PFSK-1 (cell line): ENCODE results near the gene SNX7.

ENCODE experiments used
- FOXP2 ChIP-seq: optimal IDR thresholded peaks from 2 replicates; pipeline ENCODE3; 2011; ENCODE audit warnings: borderline replicate concordance, control low read depth, inconsistent platforms; ENCODE audit not compliant: insufficient read depth; ENCODE audit errors: extremely low read length, extremely low read depth
- POLR2AphosphoS5 ChIP-seq: IDR thresholded peaks from 2 replicates; pipeline ENCODE4 v1.6.1; 2012; ENCODE audit warnings: low read depth, mild to moderate bottlenecking, control low read depth, low read length, moderate library complexity
- SIN3A ChIP-seq: IDR thresholded peaks from 2 replicates; pipeline ENCODE4 v1.6.1; 2012; ENCODE audit warnings: mild to moderate bottlenecking, low read length, moderate library complexity, borderline replicate concordance; ENCODE audit not compliant: insufficient read depth
- TAF1 ChIP-seq: IDR thresholded peaks from 2 replicates; pipeline ENCODE4 v1.6.1; 2012; ENCODE audit warnings: low read length, control low read depth, borderline replicate concordance; ENCODE audit not compliant: insufficient read depth
- TF ChIP-seq, protein P1 (sequence below), 2 experiments: IDR thresholded peaks; 2 replicates each; pipeline versions ENCODE4 v1.6.1 to v1.8.0; 2011 to 2012; ENCODE audit warnings: low read depth in 2 of 2, low read length in 2 of 2, control low read depth in 1 of 2, inconsistent platforms in 1 of 2, mild to moderate bottlenecking in 1 of 2, moderate library complexity in 1 of 2; ENCODE audit not compliant: insufficient read depth in 1 of 2

The SNX7 gene

DNA sequence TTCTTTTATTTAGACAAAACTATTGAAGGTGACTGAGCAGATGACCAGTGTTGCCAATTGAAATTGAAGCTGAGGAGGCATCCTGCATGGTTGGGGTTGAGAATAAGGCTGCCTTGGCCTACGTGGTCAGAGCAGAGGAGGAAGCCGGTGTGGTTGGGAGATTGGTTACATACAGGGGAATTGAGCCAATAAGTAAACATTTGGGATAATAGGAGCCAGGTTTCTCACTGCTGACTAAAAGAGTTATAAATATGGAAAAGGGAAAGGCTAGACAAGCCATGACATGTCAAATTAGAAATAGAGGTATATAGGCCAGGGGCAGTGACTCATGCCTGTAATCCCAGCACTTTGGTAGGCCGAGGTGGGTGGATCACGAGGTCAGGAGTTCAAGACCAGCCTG is 15.8 kb downstream of the SNX7 start:
- no peak for TF ChIP-seq FOXP2
- no peak for TF ChIP-seq TAF1
- TF ChIP-seq POLR2AphosphoS5, result no peak
- TF ChIP-seq SIN3A, result no peak
- TF ChIP-seq, protein P1, sequence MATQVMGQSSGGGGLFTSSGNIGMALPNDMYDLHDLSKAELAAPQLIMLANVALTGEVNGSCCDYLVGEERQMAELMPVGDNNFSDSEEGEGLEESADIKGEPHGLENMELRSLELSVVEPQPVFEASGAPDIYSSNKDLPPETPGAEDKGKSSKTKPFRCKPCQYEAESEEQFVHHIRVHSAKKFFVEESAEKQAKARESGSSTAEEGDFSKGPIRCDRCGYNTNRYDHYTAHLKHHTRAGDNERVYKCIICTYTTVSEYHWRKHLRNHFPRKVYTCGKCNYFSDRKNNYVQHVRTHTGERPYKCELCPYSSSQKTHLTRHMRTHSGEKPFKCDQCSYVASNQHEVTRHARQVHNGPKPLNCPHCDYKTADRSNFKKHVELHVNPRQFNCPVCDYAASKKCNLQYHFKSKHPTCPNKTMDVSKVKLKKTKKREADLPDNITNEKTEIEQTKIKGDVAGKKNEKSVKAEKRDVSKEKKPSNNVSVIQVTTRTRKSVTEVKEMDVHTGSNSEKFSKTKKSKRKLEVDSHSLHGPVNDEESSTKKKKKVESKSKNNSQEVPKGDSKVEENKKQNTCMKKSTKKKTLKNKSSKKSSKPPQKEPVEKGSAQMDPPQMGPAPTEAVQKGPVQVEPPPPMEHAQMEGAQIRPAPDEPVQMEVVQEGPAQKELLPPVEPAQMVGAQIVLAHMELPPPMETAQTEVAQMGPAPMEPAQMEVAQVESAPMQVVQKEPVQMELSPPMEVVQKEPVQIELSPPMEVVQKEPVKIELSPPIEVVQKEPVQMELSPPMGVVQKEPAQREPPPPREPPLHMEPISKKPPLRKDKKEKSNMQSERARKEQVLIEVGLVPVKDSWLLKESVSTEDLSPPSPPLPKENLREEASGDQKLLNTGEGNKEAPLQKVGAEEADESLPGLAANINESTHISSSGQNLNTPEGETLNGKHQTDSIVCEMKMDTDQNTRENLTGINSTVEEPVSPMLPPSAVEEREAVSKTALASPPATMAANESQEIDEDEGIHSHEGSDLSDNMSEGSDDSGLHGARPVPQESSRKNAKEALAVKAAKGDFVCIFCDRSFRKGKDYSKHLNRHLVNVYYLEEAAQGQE (IDR thresholded peaks at IDR 0.05; ENCODE audit: insufficient read depth in 1 of 2, low read depth in 2 of 2, low read length in 2 of 2), result no peak

DNA sequence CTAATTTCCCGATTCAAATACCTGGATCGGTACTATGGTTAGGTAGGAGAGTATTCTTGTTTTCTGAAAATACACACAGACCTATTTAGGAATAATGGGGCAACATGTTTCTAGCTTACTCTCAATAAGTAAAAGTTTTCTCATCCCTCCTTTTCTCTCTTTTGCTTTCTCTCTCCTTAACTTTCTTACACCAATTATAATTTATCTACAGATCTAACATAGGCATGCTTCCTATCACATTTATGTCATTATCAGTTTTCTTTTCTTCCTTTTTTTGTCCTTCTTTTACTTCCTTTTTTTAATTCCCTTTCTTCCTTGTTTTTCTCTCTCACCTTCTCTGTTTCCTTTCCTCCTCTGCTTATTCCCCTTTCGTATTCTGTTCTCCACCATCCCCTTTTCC is 20.3 kb downstream of the SNX7 start:
- TF ChIP-seq, protein P1 (IDR thresholded peaks at IDR 0.05; ENCODE audit: insufficient read depth in 1 of 2, low read depth in 2 of 2, low read length in 2 of 2), result no peak

DNA sequence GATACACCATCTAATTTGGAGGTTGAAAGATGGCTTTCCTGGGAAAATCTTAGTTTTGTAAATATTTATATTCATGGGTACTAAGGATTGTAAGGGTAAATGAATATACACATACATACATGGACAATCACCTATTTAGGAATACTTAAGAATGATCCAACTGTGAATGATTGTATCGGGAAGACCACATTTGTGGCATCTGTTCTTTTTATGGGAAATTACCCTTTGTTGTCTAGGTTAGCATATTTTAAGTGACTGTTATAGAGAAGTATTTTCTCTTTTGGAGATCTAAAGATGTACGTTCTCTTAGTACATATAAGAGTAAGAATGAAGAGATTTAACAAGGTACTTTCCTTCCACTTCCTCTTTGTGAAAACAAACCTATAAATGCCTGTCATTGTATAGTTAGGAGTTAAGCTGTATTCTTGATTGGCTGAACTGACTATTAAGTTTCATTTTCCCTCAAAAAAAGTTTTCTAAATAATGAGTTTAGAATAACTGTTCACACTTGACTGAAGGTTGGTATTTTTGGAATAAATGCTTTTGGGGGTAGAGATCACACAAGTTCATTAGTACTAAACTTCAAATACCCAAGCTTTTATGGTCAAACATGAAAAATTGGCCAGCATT is 26.7 kb downstream of the SNX7 start:
- no peak for TF ChIP-seq SIN3A
- TF ChIP-seq, protein P1 (IDR thresholded peaks at IDR 0.05; ENCODE audit: insufficient read depth in 1 of 2, low read depth in 2 of 2, low read length in 2 of 2), result no peak
- TF ChIP-seq TAF1, result no peak
- TF ChIP-seq FOXP2, result no peak
- TF ChIP-seq POLR2AphosphoS5, result no peak

DNA sequence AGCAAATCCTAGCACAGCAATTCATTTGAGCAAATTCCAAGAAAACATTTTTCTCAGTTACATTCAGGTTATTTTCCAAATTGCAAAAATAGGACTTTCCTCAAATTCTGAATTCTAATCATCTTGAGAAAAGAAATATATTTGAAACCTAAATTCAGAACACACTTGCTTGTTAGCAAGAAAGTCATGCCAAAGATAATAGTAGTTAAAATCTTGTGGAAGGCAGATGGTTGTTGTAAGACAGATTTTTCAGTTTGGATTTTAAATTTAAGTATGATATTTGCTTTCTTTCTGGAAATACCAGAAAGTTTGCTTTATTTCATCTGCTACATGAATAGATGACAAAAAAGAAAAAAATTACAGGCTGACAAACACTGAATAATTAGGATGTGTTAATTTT is 29.1 kb downstream of the SNX7 start:
- TF ChIP-seq, protein P1 (IDR thresholded peaks at IDR 0.05; ENCODE audit: insufficient read depth in 1 of 2, low read depth in 2 of 2, low read length in 2 of 2), result no peak
- TF ChIP-seq SIN3A, result no peak
- no peak for TF ChIP-seq TAF1
- no peak for TF ChIP-seq POLR2AphosphoS5
- no peak for TF ChIP-seq FOXP2

DNA sequence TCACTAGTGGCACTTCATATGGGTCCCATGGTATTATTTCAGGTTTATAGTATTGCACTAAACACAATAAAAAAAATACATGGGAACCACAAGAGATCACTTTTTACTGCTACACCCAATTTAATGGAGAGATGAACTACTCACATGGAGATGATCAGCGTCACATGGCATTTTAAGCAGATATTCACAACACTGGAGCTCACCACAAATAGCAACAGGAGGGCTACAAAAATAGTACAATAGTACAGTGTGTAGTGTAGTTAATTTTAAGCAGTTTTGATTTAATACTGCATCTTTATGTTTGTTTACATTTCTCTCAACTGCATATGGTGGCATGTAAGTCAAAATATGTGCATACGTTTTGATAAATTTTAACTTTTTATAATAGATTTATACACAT is 31.0 kb downstream of the SNX7 start:
- TF ChIP-seq POLR2AphosphoS5, result no peak
- no peak for TF ChIP-seq TAF1
- no peak for TF ChIP-seq FOXP2
- TF ChIP-seq, protein P1 (IDR thresholded peaks at IDR 0.05; ENCODE audit: insufficient read depth in 1 of 2, low read depth in 2 of 2, low read length in 2 of 2), result no peak
- no peak for TF ChIP-seq SIN3A
